Fibroblast of pulmonary artery (primary cell): Measurements from ENCODE around the gene SDF4.

Experiments
- DNase-seq: peaks from one replicate; pipeline ENCODE4 v3.0.0-alpha.2; 2010; ENCODE audit warnings: low read depth
- H3K4me3 ChIP-seq: replicated peaks from 2 replicates; pipeline ENCODE4 v1.5.1; 2011; ENCODE audit warnings: low read depth, mild to moderate bottlenecking, control low read depth, low read length, moderate library complexity
- TF ChIP-seq, protein P1 (sequence below): IDR thresholded peaks from 2 replicates; pipeline ENCODE4 v1.5.1; 2011; ENCODE audit warnings: mild to moderate bottlenecking, control low read depth, low read length, inconsistent platforms; ENCODE audit errors: missing control alignments

Gene SDF4

DNA sequence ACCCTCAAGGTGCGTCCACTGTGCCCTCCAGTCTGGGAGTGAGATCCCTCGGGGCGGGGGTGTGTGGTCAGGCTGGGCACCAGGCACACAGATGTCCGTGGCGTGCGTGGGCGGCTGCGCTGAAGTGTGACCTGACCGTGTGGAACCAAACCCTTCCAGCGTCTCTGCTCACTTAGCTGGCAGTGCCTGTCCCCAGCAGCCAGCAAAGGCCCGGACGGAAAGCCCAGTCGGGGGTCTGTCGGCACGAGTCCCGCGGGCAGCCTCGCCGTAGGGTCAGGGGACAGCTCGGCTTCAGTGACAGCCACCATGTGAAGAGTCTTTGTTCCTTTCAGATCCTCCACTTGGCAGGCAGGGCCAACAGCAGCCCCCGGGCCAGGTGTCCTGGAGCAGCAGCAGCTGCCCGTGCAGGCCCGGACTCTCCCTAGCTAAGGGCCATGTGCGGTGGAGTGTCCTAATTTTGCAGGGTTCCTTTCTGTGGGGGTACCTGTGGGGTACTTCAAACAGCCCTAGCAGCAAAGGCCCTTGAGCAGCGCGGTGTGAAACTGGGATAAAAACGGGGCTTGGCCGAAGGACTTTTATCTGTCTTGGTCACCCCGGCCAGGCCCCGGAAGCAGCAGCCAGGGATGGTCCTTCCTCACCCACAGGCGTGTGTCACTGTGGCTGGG lies 46.6 kb downstream of the SDF4 start:
- DNase-seq, result no peak
- H3K4me3 ChIP-seq, result no peak overlapping the region
- TF ChIP-seq, protein P1, sequence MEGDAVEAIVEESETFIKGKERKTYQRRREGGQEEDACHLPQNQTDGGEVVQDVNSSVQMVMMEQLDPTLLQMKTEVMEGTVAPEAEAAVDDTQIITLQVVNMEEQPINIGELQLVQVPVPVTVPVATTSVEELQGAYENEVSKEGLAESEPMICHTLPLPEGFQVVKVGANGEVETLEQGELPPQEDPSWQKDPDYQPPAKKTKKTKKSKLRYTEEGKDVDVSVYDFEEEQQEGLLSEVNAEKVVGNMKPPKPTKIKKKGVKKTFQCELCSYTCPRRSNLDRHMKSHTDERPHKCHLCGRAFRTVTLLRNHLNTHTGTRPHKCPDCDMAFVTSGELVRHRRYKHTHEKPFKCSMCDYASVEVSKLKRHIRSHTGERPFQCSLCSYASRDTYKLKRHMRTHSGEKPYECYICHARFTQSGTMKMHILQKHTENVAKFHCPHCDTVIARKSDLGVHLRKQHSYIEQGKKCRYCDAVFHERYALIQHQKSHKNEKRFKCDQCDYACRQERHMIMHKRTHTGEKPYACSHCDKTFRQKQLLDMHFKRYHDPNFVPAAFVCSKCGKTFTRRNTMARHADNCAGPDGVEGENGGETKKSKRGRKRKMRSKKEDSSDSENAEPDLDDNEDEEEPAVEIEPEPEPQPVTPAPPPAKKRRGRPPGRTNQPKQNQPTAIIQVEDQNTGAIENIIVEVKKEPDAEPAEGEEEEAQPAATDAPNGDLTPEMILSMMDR, result no peak

DNA sequence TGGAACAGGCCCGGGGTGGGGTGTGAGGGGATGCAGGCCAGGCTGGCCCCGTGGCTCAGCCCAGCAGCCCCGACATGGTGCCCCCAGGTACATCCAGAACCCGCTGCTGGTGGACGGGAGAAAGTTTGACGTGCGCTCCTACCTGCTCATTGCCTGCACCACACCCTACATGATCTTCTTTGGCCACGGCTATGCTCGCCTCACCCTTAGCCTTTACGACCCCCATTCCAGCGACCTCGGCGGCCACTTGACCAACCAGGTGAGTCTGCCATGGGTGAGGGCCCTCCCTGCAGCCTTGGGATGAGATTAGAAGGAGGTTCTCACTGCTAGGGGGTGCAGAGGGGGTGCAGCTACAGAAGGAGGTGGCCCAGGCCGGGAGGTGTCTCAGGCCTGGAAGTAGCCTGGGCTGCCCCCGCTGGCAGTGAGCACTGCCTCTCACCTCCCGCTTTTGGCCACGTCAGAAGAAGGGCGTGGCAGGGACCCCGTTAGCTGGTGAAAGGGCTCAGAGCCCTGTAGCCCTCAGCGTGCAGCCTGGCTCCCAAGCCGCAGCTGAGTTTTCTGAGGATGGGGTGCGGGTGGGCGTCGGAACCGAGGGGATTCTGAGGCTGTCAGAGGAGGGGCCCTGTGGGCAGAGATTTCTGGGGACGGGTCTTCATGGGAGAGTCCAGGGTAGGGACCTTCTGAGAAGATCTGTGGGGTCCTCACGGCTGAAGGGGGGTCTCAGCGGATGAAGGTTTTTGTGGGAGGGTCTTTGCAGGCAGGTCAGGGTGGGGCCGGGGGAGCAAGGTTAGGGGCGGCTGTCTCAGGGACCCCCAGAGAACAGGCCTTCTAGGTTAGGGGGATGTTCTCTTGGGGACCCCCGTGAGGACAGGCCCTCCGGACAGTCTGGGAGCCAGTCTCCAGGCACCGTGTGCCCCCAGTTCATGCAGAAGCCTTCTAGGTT lies 47.7 kb downstream of the SDF4 start:
- H3K4me3 ChIP-seq, result no peak overlapping the region
- TF ChIP-seq, protein P1, result no peak
- DNase-seq, result no peak

DNA sequence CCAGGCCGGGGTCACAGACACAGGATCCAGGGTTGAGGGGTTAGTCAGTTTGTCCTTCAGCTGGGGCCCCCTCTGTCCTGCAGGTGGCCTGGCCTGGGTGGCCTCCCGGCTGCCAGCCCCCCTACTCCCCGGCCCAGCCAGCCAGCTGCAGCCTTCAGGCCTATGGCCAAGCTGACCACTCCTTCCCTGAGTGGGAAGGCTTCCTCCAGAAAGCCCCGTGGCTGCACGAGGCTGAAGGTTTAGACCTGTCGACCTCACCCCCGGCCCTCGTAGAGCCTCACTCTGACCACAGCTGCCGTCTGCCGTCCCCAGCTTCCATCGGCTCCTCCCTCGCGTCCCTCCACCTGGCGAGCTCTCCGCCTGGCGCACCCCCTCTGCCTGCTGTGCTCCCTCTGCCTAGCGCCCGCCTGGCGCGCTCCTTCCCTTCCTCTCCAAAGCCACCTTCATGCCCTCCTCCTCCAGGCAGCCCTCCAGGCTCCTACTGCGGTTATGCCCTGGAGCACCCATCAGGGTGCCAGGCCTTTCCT lies 48.5 kb downstream of the SDF4 start:
- DNase-seq, result no peak
- TF ChIP-seq, protein P1, result no peak
- H3K4me3 ChIP-seq, result no peak overlapping the region

DNA sequence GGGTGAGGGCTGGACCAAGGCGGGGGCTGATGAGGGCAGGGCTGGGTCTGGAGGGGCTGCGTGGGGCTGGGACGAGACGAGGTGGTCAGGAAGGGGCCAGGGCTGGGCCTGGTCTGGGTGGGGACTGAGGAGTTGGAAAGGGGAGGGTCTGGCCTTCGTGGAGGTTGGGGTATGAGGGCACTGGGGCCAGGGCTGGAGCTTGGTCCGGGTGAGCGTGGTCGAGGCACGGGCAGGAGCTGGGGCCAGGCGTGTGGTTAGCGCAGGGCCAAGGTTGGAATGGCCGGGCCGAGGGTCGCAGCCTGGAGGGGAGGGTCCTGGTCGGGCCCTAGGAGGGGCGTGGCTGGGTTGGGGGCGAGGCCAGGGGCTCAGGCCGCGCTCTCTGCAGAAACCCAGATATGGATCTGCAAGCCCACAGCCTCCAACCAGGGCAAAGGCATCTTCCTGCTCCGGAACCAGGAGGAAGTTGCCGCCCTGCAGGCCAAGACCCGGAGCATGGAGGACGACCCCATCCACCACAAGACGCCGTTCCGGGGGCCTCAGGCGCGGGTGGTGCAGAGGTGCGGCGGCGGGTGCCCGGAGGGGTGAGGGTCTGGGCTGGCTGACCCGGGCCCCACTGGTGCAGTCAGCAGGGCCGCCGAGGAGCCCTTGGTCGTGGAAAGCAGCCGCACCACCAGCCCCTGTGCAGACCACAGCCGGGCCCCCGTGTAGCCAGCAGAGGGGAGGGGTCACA lies 49.1 kb downstream of the SDF4 start:
- DNase-seq, result no peak
- TF ChIP-seq, protein P1, result no peak
- H3K4me3 ChIP-seq, result no peak overlapping the region

DNA sequence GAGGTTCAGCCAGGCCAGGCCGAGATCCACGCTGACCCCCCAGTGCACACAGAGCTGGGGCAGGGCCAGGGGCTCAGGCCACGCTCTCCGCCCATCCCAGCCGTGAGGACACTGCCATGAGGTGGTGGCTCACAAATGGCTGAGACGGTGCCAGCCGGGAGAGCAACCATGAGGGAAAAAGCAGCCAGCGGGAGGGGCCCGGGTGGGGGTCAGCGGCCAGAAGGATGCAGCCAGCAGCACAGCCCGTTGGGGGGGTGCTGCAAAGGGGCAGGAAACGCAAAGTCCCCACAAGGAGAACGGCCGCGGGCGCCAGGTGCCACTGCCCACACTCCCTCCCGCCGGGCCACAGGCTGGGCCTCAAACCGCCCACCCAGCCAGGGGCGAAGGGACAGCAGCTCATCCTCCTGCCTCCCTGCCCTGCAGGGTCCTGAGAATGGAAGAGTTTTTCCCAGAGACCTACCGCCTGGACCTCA lies 49.8 kb downstream of the SDF4 start:
- no peak for DNase-seq
- no peak overlapping the region for H3K4me3 ChIP-seq
- TF ChIP-seq, protein P1, result no peak

DNA sequence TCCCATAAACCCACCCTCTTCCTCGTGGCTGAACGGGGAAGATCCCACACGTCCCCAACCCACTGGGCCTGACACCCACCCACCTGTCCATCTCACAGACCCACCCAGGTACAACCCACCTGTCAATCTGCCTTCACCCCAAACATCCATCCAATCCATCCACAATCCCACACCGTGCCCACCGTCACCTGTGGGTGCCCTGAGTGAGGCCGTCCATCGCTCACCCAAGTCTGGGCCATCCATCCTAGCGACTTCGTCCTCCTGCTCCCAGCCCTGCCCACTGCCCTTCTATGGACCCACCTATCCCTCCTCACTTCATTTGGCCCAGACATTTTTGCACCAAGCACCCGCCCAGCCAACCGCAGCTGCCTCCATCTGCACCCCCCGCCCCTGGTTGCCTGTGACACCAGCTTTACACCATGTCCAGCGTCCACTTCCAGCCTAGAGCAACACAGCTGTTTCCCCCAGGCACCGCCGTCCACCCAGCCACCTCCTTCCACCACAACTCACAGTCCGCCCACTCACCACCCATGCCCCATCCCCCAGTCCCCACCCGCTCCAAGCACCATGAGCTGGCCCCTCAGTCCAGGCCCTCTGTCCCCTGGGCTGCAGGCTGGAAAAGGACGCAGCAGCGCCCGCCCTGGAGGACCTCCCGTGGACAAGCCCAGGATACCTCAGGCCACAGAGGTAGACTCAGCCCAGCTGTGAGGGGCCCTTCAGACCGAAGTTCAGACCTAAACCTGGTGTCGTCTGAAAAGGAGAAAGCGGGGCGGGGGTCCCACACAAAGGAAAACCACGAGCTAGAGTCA lies 50.5 kb downstream of the SDF4 start:
- no peak for DNase-seq
- no peak overlapping the region for H3K4me3 ChIP-seq
- TF ChIP-seq, protein P1, result no peak
